Lower leg skin (tissue), 3 donors: Measurements from ENCODE around the gene TMEM154.

Experiments used
- CTCF ChIP-seq, 3 donors: fragments of 450-650 bp; IDR thresholded peaks; one replicate each; pipeline ENCODE4 v1.5.1; 2016; ENCODE audit warnings: antibody characterized with exemption in 3 of 3, mild to moderate bottlenecking in 3 of 3, moderate library complexity in 2 of 3
- POLR2A ChIP-seq, 2 donors: fragments of 450-650 bp; IDR thresholded peaks; one replicate each; pipeline ENCODE4 v1.6.1; 2016 to 2017; ENCODE audit warnings: antibody characterized with exemption in 2 of 2, mild to moderate bottlenecking in 1 of 2, moderate library complexity in 1 of 2

- TF ChIP-seq CTCF (IDR thresholded peaks at IDR 0.05), result no peak
- TF ChIP-seq POLR2A (IDR thresholded peaks at IDR 0.05), result no peak
Observed at GRCh38 chr4:152691761-152692160, 12.0 kb upstream of the TMEM154 start.
